ENCODE measurements around the gene CD81.
"Not testable (repeated sequence)": the region's sequence is repeated elsewhere in the genome, so short reads cannot be mapped to it uniquely, and the experiment has no call there.

Gene CD81

GRCh38 chr11:2352420-2352819 is 24.7 kb upstream of the CD81 start:
- H3K79me2 ChIP-seq (ENCODE audit: control insufficient read depth, low read length), result no peaks in the 10 kb centered on the region
- no peak for TF ChIP-seq EZH2phosphoT487 (IDR thresholded peaks at IDR 0.05; ENCODE audit: borderline replicate concordance, low read length)
- no peak for TF ChIP-seq CTCF (IDR thresholded peaks at IDR 0.05; ENCODE audit: low read depth, low read length, poor library complexity, severe bottlenecking)
- H3K4me2 ChIP-seq (ENCODE audit: low read length), result no peak overlapping the region
- H3K9me2 ChIP-seq (replicated peaks; ENCODE audit: control insufficient read depth, low read length), result no peaks in the 10 kb centered on the region
- H3K4me3 ChIP-seq (ENCODE audit: low read length), result no peak overlapping the region
- H3K36me3 ChIP-seq (ENCODE audit: control insufficient read depth, low read length), result no peaks in the 10 kb centered on the region
- peaks cover 8% of the 10 kb centered on the region for H3K27me3 ChIP-seq (ENCODE audit: control insufficient read depth, low read length)
- no peaks in the 10 kb centered on the region for H3K4me1 ChIP-seq (ENCODE audit: control insufficient read depth, low read length)
- no peak overlapping the region for H3K27ac ChIP-seq (ENCODE audit: low read depth, low read length)
- no peaks in the 10 kb centered on the region for H4K20me1 ChIP-seq (ENCODE audit: control insufficient read depth, insufficient read depth, low read depth, low read length)
- no peaks in the 10 kb centered on the region; the same call in 1 of the 2 replicates for H3K9me3 ChIP-seq (ENCODE audit: control insufficient read depth, insufficient read depth, low read length)
- H3F3A ChIP-seq (ENCODE audit: control insufficient read depth, insufficient read depth), result no peaks in the 10 kb centered on the region

GRCh38 chr11:2355000-2355644 is 22.0 kb upstream of the CD81 start:
- Histone ChIP-seq H3K36me3 (ENCODE audit: control insufficient read depth, low read length) (no peaks in the 10 kb centered on the region), H3K27ac (ENCODE audit: low read depth, low read length) (no peak overlapping the region), H3F3A (ENCODE audit: control insufficient read depth, insufficient read depth) (no peaks in the 10 kb centered on the region), H3K4me3 (ENCODE audit: low read length) (no peak overlapping the region), H3K4me2 (ENCODE audit: low read length) (no peak overlapping the region), H3K4me1 (ENCODE audit: control insufficient read depth, low read length) (peaks cover 7% of the 10 kb centered on the region), H3K9me3 (ENCODE audit: control insufficient read depth, insufficient read depth, low read length) (no peaks in the 10 kb centered on the region), H4K20me1 (ENCODE audit: control insufficient read depth, insufficient read depth, low read depth, low read length) (no peaks in the 10 kb centered on the region), H3K27me3 (ENCODE audit: control insufficient read depth, low read length) (peaks cover 8% of the 10 kb centered on the region), H3K79me2 (ENCODE audit: control insufficient read depth, low read length) (no peaks in the 10 kb centered on the region), H3K9me2 (replicated peaks; ENCODE audit: control insufficient read depth, low read length) (no peaks in the 10 kb centered on the region)
- no peak for TF ChIP-seq CTCF (IDR thresholded peaks at IDR 0.05; ENCODE audit: low read depth, low read length, poor library complexity, severe bottlenecking)
- no peak for TF ChIP-seq EZH2phosphoT487 (IDR thresholded peaks at IDR 0.05; ENCODE audit: borderline replicate concordance, low read length)

GRCh38 chr11:2357246-2357645 is 19.9 kb upstream of the CD81 start:
- Histone ChIP-seq H3K4me1 (ENCODE audit: control insufficient read depth, low read length) (peaks cover 7% of the 10 kb centered on the region), H3K36me3 (ENCODE audit: control insufficient read depth, low read length) (no peaks in the 10 kb centered on the region), H4K20me1 (ENCODE audit: control insufficient read depth, insufficient read depth, low read depth, low read length) (no peaks in the 10 kb centered on the region), H3K9me3 (ENCODE audit: control insufficient read depth, insufficient read depth, low read length) (no peaks in the 10 kb centered on the region), H3K9me2 (replicated peaks; ENCODE audit: control insufficient read depth, low read length) (no peaks in the 10 kb centered on the region), H3F3A (ENCODE audit: control insufficient read depth, insufficient read depth) (no peaks in the 10 kb centered on the region), H3K4me3 (ENCODE audit: low read length) (no peak overlapping the region), H3K4me2 (ENCODE audit: low read length) (no peak overlapping the region), H3K79me2 (ENCODE audit: control insufficient read depth, low read length) (no peaks in the 10 kb centered on the region), H3K27ac (ENCODE audit: low read depth, low read length) (no peak overlapping the region), H3K27me3 (ENCODE audit: control insufficient read depth, low read length) (peaks cover 5% of the 10 kb centered on the region; the same call in 1 of the 2 replicates)
- TF ChIP-seq CTCF (IDR thresholded peaks at IDR 0.05; ENCODE audit: low read depth, low read length, poor library complexity, severe bottlenecking), result no peak
- TF ChIP-seq EZH2phosphoT487 (IDR thresholded peaks at IDR 0.05; ENCODE audit: borderline replicate concordance, low read length), result no peak

- H3K27me3 ChIP-seq (ENCODE audit: control insufficient read depth, low read length); H3K4me1 ChIP-seq (ENCODE audit: control insufficient read depth, low read length); H3K9me2 ChIP-seq (replicated peaks; ENCODE audit: control insufficient read depth, low read length); H3K27ac ChIP-seq (ENCODE audit: low read depth, low read length); H3K36me3 ChIP-seq (ENCODE audit: control insufficient read depth, low read length); H4K20me1 ChIP-seq (ENCODE audit: control insufficient read depth, insufficient read depth, low read depth, low read length); H3K4me2 ChIP-seq (ENCODE audit: low read length); H3F3A ChIP-seq (ENCODE audit: control insufficient read depth, insufficient read depth); H3K4me3 ChIP-seq (ENCODE audit: low read length); H3K79me2 ChIP-seq (ENCODE audit: control insufficient read depth, low read length); H3K9me3 ChIP-seq (ENCODE audit: control insufficient read depth, insufficient read depth, low read length): not testable (repeated sequence)
Observed at GRCh38 chr11:2357651-2358050, 19.5 kb upstream of the CD81 start.
